ENCODE data around the gene NUP210L. TPM values are rescaled to one million over a fixed set of nuclear protein-coding genes. Genes with fewer than 3 reads are reported as not detected.

The NUP210L gene
- total and polyA plus RNA-seq, 9 of the 15 experiments (the other 6 are each of a cell fraction or from before 2014, with no cell fraction given) = 0.01 to 0.04 TPM; not detected in 7

GRCh38 chr1:153990468-153991150 lies 164.3 kb downstream of the NUP210L start, which contains the start of gene RPS27 (continued):
- TF ChIP-seq ZNF277 (CRISPR knock-in tag; IDR thresholded peaks at IDR 0.05; ENCODE audit: borderline replicate concordance) (no peak), E4F1 (CRISPR knock-in tag; IDR thresholded peaks at IDR 0.05; ENCODE audit: borderline replicate concordance) (no peak), HNRNPUL1 (IDR thresholded peaks at IDR 0.05; ENCODE audit: low read length) (no peak), TEAD2 (tag; IDR thresholded peaks at IDR 0.05) (no peak)

GRCh38 chr1:153987621-153988020 lies 167.3 kb downstream of the NUP210L start:
- Histone ChIP-seq H3K4me3 (no peak overlapping the region), H3K27me3 (ENCODE audit: control insufficient read depth in 2 of 2, insufficient read depth in 2 of 2, low read length in 2 of 2) (no peaks in the 10 kb centered on the region), H3K4me1 (replicated peaks in 1 of 2; ENCODE audit: control insufficient read depth in 2 of 2, insufficient read depth in 2 of 2, low read length in 2 of 2) (peaks cover 13 to 17% of the 10 kb centered on the region in 2 experiments; a peak in 4 of 5 replicates), H3K79me2 (ENCODE audit: control insufficient read depth, insufficient read depth, low read length) (peaks cover 36% of the 10 kb centered on the region), H3K36me3 (ENCODE audit: control insufficient read depth, insufficient read depth, low read length) (peaks cover 29% of the 10 kb centered on the region), H3K9me1 (ENCODE audit: control insufficient read depth, insufficient read depth, low read length) (no peaks in the 10 kb centered on the region), H3K9me3 (replicated peaks; ENCODE audit: control insufficient read depth, insufficient read depth, low read depth, low read length) (no peaks in the 10 kb centered on the region), H2AFZ (ENCODE audit: low read depth, low read length) (peak overlapping the region; percentile 89; the same call in 1 of the 2 replicates), H3K4me2 (ENCODE audit: insufficient read depth, low read length) (no peak overlapping the region), H3K9ac (ENCODE audit: insufficient read depth in 1 of 2, low read depth in 2 of 2, low read length in 2 of 2) (no peak overlapping the region), H3K27ac (ENCODE audit: extremely low read depth, low read depth, low read length) (no peak overlapping the region), H4K20me1 (replicated peaks; ENCODE audit: control insufficient read depth, insufficient read depth, low read length) (no peaks in the 10 kb centered on the region; the same call in 1 of the 2 replicates)
- POLR2A ChIA-PET = interaction anchor here (0.5 to 2.8 kb wide), 8 partner anchors 9 to 352 kb away, joined by 3 to 16 read pairs (median 4); partner anchors contain the start of genes CREB3L4 and JTB
- FAIRE-seq (no peak), ATAC-seq (no peak), DNase-seq (ENCODE audit: extremely low read depth in 1 of 4, low spot score in 3 of 4) (no peak)
- BruUV-seq (replicated peaks) = no TSS peak
- WGBS (ENCODE audit: insufficient coverage, low coverage, missing lambda C conversion rate) = 84% methylated on average over 7 of the region's 8 CpGs
- intact Hi-C loops (cut with micrococcal nuclease) = loop anchor here (5.0 to 10.0 kb wide), 5 partner anchors 40 to 633 kb away; partner anchors contain the start of genes DENND4B, ILF2 and S100A9
- CTCF ChIA-PET (ENCODE audit: low intra/inter-chr PET ratio) = interaction anchor here (1.1 to 1.8 kb wide), 4 partner anchors 166 to 480 kb away, joined by 3 to 19 read pairs (median 6); no protein-coding TSS in a partner anchor
- in situ Hi-C loops (cut with MboI) = loop anchor here (5.0 to 10.0 kb wide), 3 partner anchors 190 to 483 kb away; partner anchors contain the start of gene NPR1
- TF ChIP-seq RREB1 (CRISPR knock-in tag; IDR thresholded peaks at IDR 0.05) = no peak
- TF ChIP-seq ZFP91 (CRISPR knock-in tag; IDR thresholded peaks at IDR 0.05) = no peak

All from K562 (cell line).